Gastroesophageal sphincter (tissue), 3 donors: Measurements from ENCODE around the gene EPC1.
A peak's percentile ranks its signal among the peaks of the same experiment; 100 is the strongest.

Experiments
- POLR2A ChIP-seq, 2 donors: fragments of 450-650 bp; IDR thresholded peaks; one replicate each; pipeline ENCODE4 v1.6.1; 2017; ENCODE audit warnings: antibody characterized with exemption in 2 of 2, mild to moderate bottlenecking in 2 of 2, moderate library complexity in 1 of 2
- POLR2AphosphoS5 ChIP-seq: sonication (generic); formaldehyde crosslinking; IDR thresholded peaks from one replicate; pipeline ENCODE4 v1.6.1; 2017; ENCODE audit warnings: antibody characterized with exemption
- TF ChIP-seq, protein P1 (sequence below), 4 experiments: fragments of 200-600 bp in 2 of 4; fragments of 450-650 bp in 2 of 4; sonication (generic) in 1 of 4; IDR thresholded peaks; one replicate each; pipeline ENCODE4 v1.5.1; 2017 to 2019; ENCODE audit warnings: antibody characterized with exemption in 4 of 4, mild to moderate bottlenecking in 2 of 4, moderate library complexity in 2 of 4

DNA sequence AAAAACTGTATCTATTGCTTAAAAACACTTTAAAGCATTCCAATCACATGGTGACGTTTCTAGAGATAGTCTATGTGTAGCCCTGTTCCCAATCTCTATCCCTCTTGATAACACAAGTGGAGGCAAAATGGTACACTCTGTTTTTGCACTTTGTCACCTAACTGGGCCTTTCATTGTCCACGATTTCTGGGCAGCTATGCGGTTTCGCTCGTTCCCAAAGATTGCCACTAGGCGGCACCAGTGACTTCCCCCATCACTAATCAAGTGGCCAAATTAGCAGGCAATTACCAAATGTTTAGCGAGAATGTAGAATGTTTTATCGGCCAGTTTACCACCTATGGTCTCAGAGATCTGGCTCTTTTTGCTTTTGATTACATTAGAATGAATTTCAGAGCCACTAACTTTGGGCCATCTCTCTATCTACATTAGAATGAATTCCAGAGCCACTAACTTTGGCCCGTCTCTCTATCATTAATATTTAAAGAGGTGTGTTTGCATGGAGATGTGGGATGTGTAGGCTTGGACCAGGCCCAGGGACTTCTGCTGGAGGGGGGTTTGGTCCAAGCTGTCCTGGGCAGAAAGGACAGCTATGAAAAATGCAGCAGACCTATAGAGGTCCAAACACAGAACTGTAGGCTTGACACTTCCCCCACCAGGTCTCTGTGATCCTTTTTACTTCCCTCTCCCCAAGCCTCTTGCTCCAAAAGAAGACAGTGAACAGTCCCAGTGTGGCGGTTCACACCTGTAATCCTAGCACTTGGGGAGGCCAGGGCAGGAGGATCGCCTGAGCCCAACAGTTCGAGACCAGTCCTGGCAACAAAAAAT is 90.1 kb downstream of the EPC1 start:
- TF ChIP-seq POLR2A (IDR thresholded peaks at IDR 0.05) (no peak), POLR2AphosphoS5 (no peak)
- TF ChIP-seq, protein P1, sequence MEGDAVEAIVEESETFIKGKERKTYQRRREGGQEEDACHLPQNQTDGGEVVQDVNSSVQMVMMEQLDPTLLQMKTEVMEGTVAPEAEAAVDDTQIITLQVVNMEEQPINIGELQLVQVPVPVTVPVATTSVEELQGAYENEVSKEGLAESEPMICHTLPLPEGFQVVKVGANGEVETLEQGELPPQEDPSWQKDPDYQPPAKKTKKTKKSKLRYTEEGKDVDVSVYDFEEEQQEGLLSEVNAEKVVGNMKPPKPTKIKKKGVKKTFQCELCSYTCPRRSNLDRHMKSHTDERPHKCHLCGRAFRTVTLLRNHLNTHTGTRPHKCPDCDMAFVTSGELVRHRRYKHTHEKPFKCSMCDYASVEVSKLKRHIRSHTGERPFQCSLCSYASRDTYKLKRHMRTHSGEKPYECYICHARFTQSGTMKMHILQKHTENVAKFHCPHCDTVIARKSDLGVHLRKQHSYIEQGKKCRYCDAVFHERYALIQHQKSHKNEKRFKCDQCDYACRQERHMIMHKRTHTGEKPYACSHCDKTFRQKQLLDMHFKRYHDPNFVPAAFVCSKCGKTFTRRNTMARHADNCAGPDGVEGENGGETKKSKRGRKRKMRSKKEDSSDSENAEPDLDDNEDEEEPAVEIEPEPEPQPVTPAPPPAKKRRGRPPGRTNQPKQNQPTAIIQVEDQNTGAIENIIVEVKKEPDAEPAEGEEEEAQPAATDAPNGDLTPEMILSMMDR (IDR thresholded peaks at IDR 0.05) = peak; percentile 85 to 95 (median 88)
